DMS79 (cell line): Measurements from ENCODE around the gene MBD4.
"Not testable (repeated sequence)": the region's sequence is repeated elsewhere in the genome, so short reads cannot be mapped to it uniquely, and the experiment has no call there.

ENCODE experiments used
- DNase-seq: peaks from one replicate; lab custom pipeline; 2025; lab: John Stamatoyannopoulos, UW

Gene MBD4

GRCh38 chr3:129439817-129440617, at the start of gene MBD4, which contains the start of gene IFT122:
TSS of gene MBD4 (minus strand) at chr3:129439948. CDS start at chr3:129439833, 115 bp downstream.
TSS of gene IFT122 (plus strand) at chr3:129440224. CDS start at chr3:129440331, 107 bp downstream.
- DNase-seq: peak; percentile 99

- not testable (repeated sequence) for DNase-seq
Observed at GRCh38 chr3:129489258-129489657, 49.5 kb upstream of the MBD4 start.

DNA sequence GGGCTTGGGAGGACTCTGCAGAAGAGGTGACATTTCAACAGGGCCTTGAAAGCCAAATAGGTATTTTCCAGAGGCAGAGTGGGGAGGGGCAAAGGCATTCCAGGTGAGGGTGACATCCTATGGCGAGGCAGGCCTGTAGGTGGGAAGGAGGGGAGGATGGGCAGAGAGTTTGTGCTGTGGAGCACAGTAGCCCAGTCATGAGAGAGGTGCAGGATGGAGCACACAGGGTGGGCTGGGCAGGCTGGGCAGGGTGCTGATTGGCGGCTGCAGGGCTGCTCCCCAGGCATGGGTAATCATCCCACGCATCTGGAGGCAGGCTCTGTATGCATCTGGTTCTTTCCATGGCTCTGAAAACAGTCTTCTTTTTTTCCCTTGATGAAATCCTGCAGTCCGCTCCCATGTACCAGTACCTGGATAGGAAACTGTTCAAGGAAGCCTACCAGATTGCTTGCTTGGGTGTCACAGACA, 48.2 kb upstream of the MBD4 start:
- not testable (repeated sequence) for DNase-seq

- no peak for DNase-seq
Observed at GRCh38 chr3:129487183-129487867, 47.6 kb upstream of the MBD4 start.

DNA sequence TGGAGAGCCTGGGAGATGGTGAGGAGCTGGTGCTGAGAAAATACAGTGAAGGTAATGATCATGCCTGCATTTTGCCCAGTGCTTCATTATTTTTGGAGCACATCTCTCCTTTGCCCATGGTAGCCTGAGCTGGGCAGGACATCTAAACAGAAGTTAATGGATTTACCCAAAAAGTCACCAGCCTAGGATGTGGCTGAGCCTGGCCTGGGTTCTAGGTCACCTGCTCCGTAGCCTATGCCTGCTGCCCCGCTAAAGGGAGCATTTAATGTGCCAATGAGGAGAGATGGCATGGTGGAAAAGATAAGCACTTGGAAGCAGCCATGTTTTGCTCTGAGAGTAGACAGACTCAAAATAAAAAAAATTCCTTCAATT, 46.9 kb upstream of the MBD4 start:
- DNase-seq: no peak

- peak; percentile 23 for DNase-seq
Observed at GRCh38 chr3:129485721-129486663, 46.2 kb upstream of the MBD4 start.

GRCh38 chr3:129485146-129485545, 45.4 kb upstream of the MBD4 start:
- DNase-seq: not testable (repeated sequence)

DNA sequence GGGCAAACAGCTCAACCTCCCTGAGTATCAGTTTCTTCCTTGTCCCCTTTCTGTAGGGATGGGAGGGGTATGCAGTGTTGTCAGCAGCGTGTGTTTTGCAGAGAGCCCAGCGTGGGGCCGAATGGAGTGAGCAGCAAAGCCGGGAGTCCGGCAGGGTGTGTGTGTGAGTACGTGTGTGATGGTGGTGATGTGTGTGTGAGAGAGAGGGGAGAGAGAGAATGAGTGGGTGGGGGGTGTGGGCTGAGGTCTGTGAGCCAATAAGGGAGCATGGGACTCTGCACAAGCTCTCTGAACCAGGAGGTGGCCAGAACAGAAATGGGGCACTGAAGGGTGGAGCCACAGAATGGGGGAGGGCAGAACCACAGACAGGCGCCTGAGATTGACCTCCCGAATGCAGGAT, 44.1 kb upstream of the MBD4 start:
- DNase-seq: no peak

GRCh38 chr3:129482721-129483120, 43.0 kb upstream of the MBD4 start:
- DNase-seq: no peak

- DNase-seq: peak; percentile 3
Observed at GRCh38 chr3:129481766-129482332, 42.1 kb upstream of the MBD4 start.

DNA sequence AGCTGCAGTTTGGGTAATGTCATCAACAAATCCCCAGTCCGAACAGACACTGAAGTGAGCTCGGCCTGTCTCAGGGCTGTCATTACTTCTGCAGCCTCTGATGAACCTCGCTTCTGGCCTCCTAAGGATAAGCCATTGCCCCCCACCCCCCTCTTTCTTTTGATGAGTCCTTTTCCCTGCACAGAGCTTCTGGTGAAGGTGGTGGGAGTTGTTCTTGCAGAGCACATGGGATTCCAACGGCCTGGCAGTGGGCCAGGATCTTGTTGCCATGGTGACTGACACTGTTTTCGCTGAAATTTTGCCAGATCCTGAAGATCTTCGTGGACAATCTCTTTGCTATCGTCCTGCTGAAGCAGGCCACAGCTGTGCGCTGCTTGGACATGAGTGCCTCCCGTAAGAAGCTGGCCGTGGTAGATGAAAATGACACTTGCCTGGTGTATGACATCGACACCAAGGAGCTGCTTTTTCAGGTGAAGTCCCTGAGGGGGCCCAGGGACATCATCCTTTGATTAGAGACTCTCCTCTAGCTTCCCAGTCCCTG, 41.5 kb upstream of the MBD4 start:
- not testable (repeated sequence) for DNase-seq

DNA sequence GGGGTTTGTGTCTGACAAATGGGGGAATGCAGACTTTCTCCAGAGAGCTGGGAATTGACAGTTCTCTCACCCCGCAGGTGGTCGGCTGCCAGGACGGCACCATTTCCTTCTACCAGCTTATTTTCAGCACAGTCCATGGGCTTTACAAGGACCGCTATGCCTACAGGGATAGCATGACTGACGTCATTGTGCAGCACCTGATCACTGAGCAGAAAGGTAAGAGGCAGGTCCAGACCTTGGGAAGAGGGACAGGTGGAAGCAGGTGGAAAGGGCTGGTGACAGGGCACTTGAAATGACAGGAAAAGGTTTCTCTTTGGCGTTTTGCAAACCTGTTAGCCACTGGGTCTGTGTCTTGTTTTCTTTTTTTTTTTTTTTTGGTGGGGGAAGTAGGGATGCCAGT, 36.8 kb upstream of the MBD4 start:
- no peak for DNase-seq

DNA sequence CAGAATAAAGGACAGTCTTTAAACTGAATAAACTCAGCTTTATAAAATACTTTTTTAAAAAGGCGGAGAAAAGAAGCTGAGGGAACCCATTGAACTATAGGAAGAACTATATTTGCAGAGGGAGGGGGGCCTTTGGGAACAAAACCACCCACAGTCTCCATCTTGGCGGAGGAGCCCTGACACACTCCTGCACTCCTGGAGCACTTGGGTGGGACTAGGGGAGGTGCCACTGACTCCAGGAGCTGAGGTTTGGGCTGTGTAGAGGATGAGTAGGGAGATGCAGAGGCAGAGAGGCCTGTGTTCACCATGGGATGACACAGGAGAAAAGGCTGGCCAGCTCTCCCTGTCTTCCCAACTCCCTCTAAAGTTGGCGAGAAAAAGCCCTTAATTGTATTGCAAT, 36.1 kb upstream of the MBD4 start:
- DNase-seq: no peak

DNA sequence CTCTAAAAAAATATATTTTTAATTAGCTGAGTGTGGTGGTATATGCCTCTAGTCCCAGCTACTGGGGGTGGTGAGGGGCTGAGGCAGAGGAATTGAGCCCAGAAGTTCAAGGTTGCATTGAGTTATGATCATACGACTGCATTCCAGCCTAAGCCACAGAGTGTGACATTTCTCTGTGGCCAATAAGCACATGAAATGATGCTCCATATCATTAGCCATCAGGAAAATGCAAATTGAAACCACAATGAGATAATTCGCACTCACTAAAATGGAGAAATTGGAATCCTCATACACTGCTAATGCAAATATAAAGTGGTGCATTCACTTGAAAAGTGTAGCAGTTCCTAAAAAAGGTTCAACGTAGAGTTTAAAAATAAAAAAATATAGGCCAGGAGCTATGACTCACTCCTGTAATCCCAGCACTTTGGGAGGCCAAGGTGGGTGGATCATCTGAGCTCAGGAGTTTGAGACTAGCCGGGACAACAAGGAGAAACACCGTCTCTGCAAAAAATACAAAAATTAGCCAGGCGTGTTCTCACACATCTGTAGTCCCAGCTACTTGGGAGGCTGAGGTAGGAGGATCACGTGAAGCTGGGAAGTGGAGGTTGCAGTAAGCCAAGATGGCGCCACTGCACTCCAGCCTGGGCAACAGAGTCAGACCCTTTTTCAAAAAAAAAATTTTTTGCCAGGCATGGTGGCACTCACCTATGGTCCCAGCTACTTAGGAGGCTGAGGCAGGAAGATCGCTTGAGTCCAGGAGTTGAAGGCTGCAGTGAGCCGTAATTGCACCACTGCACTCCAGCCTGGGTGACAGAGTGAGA, 35.4 kb upstream of the MBD4 start:
- DNase-seq: no peak

- DNase-seq: no peak
Observed at GRCh38 chr3:129473769-129474152, 34.0 kb upstream of the MBD4 start.

DNA sequence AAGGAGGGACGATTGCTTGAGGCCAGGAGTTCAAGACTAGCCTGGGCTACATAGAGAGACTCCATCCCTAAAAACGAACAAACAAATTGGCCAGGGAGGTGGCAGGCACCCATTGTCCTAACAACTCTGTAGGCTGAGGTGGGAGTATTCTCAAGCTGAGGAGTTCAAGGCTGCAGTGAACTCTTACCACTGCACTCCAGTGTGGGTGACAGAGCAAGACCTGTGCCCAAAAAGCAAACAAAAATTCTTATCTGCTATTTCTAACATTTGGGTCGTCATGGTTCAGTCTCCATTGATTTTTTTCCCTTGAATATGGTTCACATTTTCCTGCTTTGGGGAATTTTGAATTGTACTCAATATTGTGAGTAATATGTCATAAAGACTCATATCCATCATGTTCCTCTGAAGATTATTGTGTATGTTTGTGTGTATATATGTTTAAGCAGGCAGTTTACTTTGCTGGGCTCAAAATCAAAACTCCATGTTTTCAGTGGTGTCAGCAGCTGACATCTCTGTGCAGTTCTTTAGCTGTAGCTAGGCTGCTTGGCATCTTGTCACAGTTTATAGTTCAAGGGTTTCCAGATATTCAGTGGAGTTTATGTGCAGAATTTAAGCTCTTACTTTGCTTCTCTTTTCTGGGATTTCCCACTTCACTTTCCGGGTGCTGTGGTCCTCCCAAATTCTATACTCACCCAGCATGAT, 33.5 kb upstream of the MBD4 start:
- DNase-seq: no peak

- no peak for DNase-seq
Observed at GRCh38 chr3:129470861-129471260, 31.1 kb upstream of the MBD4 start.

DNA sequence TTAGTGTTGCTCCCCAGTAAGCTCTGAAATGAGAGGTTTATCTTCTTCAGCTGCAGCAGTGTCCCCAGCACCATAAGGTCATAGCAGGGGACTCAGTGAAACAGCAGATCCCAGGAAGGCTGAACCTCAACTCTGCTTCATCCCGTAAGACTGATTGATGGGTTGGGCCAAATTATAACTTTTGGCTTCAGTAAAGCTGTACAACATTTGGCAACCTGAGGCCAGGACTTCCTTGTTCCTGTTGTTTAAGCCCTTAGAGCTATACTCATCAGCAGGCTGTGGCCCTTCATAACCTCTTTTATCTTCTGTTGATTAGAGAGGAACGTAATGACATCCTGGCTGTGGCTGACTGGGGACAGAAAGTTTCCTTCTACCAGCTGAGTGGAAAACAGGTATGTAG, 29.3 kb upstream of the MBD4 start:
- DNase-seq: no peak

DNA sequence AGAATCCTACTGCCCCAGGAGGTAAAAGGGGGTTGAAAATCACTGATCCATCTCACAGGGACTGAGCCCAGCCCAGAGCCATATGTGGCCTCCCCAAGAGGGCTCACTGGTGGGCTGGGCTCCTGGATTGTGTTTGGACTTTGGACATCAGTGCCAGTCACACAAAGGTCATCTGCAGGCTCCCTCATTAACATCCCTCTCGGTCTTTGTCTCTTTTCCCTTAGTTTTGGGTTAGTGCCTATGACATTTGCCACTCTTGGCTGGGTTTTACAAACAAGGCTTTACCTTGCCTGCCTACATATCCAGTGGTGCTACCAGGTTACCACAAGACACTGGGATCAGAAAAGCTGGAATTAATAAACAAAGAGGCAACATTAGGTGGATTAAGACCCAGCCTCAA, 28.2 kb upstream of the MBD4 start:
- no peak for DNase-seq

DNA sequence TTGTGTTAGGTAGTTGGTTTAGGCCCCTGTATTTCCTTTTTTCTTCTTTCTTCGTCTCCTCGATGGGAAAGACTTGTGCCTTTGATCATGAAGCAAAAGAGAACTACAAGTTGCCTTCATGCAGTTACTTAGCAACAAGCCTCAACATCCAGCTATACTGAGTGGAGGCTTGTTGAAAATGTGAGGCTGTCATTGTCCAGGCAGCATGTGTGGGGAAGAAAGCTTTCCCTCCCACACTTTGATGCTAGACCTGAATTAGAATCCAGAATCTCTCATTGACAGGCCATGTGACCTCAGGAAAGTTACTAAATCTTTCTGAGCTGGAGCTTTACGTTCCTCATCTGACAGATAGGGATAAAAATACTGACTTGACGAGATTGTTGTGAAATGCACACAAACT, 24.0 kb upstream of the MBD4 start:
- DNase-seq: no peak
